HCT116 (cell line): Measurements from ENCODE around the gene ATP1B3. TPM values are rescaled to one million over a fixed set of nuclear protein-coding genes. Genes with fewer than 3 reads are reported as not detected.

Experiments
- ATAC-seq: fragments of 200-7000 bp; cut with Tn5 transposase; 2 replicates; pipeline ENCODE4 v1.9.1; 2020; ENCODE audit warnings: mild to moderate bottlenecking, moderate library complexity
- BruUV-seq: library from RNA; stranded (reverse); fragments of 400-500 nt; replicated peaks from 2 replicates; lab custom pipeline; 2021; lab: Mats Ljungman, UMichigan
- CTCF ChIA-PET: fragments of 300-600 bp; sonication (Branson Sonifier 250); formaldehyde crosslinking; loops from one replicate; lab custom pipeline; 2021; ENCODE audit warnings: antibody characterized with exemption; lab: Charles Lee
- POLR2A ChIA-PET: fragments of 300-600, 350-600 bp; sonication (Branson Sonifier 250); formaldehyde crosslinking; loops from one replicate; lab custom pipeline; 2021; ENCODE audit warnings: antibody characterized with exemption; lab: Charles Lee
- RAD21 ChIA-PET, 2 experiments: fragments of 300-600 bp; sonication (Branson Sonifier 250); formaldehyde crosslinking; loops; one replicate each; lab custom pipeline; 2023; ENCODE audit warnings: low total read pairs in 2 of 2; ENCODE audit not compliant: uncharacterized antibody in 2 of 2, unreplicated experiment in 2 of 2, low non-redundant PET in 1 of 2; lab: Charles Lee
- DNase-seq: peaks from one replicate; pipeline ENCODE4 v3.0.0-alpha.2; 2010; ENCODE audit warnings: low read depth, low spot score
- H2AFZ ChIP-seq: fragments of 200-600 bp; shearing (Covaris generic), sonication (generic); 2 replicates; pipeline ENCODE4 v1.6.1; 2017; ENCODE audit warnings: low read depth, mixed run types, mixed read lengths, antibody characterized with exemption, low read length; ENCODE audit not compliant: poor library complexity, severe bottlenecking
- H3K27ac ChIP-seq: 2 replicates; pipeline ENCODE4 v1.5.1; 2012; ENCODE audit warnings: low read depth, low read length
- H3K27me3 ChIP-seq: fragments of 200-600 bp; sonication (generic); 2 replicates; pipeline ENCODE4 v1.6.1; 2016; ENCODE audit warnings: mixed run types, low read length, mixed read lengths; ENCODE audit not compliant: insufficient read depth
- H3K36me3 ChIP-seq, 2 experiments: fragments of 200-500 bp in 1 of 2; fragments of 200-600 bp in 1 of 2; sonication (Bioruptor generic) in 1 of 2; sonication (generic) in 1 of 2; 2 replicates each; pipeline versions ENCODE4 v1.5.1 to v1.6.1; 2014 to 2016; ENCODE audit warnings: low read length in 2 of 2, inconsistent platforms in 1 of 2, mixed read lengths in 1 of 2, mixed run types in 1 of 2; ENCODE audit not compliant: insufficient read depth in 2 of 2, control insufficient read depth in 1 of 2
- H3K4me1 ChIP-seq, 2 experiments: fragments of 200-600 bp in 1 of 2; sonication (generic) in 1 of 2; 2 replicates each; pipeline versions ENCODE4 v1.5.1 to v1.6.1; 2012 to 2017; ENCODE audit warnings: low read length in 2 of 2, inconsistent platforms in 1 of 2, mild to moderate bottlenecking in 1 of 2, mixed read lengths in 1 of 2, mixed run types in 1 of 2, moderate library complexity in 1 of 2; ENCODE audit not compliant: insufficient read depth in 2 of 2, control insufficient read depth in 1 of 2
- H3K4me2 ChIP-seq: fragments of 200-600 bp; sonication (generic); 2 replicates; pipeline ENCODE4 v1.6.1; 2017; ENCODE audit warnings: mixed run types, low read length, mixed read lengths
- H3K4me3 ChIP-seq, 2 experiments: fragments of 200-600 bp in 1 of 2; sonication (generic) in 1 of 2; replicated peaks in 1 of 2; 2 replicates each; pipeline ENCODE4 v1.5.1; 2011 to 2016; ENCODE audit warnings: low read length in 2 of 2, control low read depth in 1 of 2, low read depth in 1 of 2, mild to moderate bottlenecking in 1 of 2, mixed read lengths in 1 of 2, mixed run types in 1 of 2
- H3K79me2 ChIP-seq: fragments of 200-600 bp; sonication (generic); 2 replicates; pipeline ENCODE4 v1.6.1; 2017; ENCODE audit warnings: mild to moderate bottlenecking, mixed run types, low read length, moderate library complexity, mixed read lengths; ENCODE audit not compliant: insufficient read depth
- H3K9ac ChIP-seq: fragments of 200-600 bp; sonication (generic); 2 replicates; pipeline ENCODE4 v1.6.1; 2016; ENCODE audit warnings: low read length, mixed read lengths
- H3K9me2 ChIP-seq: fragments of 200-600 bp; sonication (generic), shearing (Covaris generic); 2 replicates; pipeline ENCODE4 v1.6.1; 2017; ENCODE audit warnings: mixed run types, mild to moderate bottlenecking, moderate library complexity; ENCODE audit not compliant: insufficient read depth
- H3K9me3 ChIP-seq, 2 experiments: fragments of 200-500 bp in 1 of 2; fragments of 200-600 bp in 1 of 2; sonication (Bioruptor generic) in 1 of 2; sonication (generic) in 1 of 2; 2 replicates each; pipeline ENCODE4 v1.6.1; 2014 to 2017; ENCODE audit warnings: low read length in 2 of 2, mixed read lengths in 2 of 2, inconsistent platforms in 1 of 2, low read depth in 1 of 2, mild to moderate bottlenecking in 1 of 2, mixed run types in 1 of 2, moderate library complexity in 1 of 2; ENCODE audit not compliant: control insufficient read depth in 1 of 2, insufficient read depth in 1 of 2
- H4K20me1 ChIP-seq: fragments of 200-600 bp; sonication (generic), shearing (Covaris generic); 2 replicates; pipeline ENCODE4 v1.6.1; 2017; ENCODE audit warnings: mixed run types, mild to moderate bottlenecking, moderate library complexity; ENCODE audit not compliant: insufficient read depth
- ATF3 ChIP-seq: IDR thresholded peaks from 2 replicates; pipeline ENCODE4 v1.6.1; 2012
- CBX3 ChIP-seq: IDR thresholded peaks from 2 replicates; pipeline ENCODE4 v1.6.1; 2012; ENCODE audit warnings: low read depth
- CEBPB ChIP-seq: IDR thresholded peaks from 2 replicates; pipeline ENCODE4 v1.6.1; 2012; ENCODE audit warnings: low read depth
- CTCF ChIP-seq, 3 experiments: fragments of 200-600 bp in 1 of 3; sonication (generic) in 1 of 3; IDR thresholded peaks in 2 of 3; conservative IDR thresholded peaks in 1 of 3; 2 replicates each; pipeline ENCODE4 v1.5.1; 2012 to 2017; ENCODE audit warnings: low read depth in 2 of 3, low read length in 2 of 3, antibody characterized with exemption in 1 of 3, borderline replicate concordance in 1 of 3, control low read depth in 1 of 3, mild to moderate bottlenecking in 1 of 3, mixed read lengths in 1 of 3, mixed run types in 1 of 3, moderate library complexity in 1 of 3; ENCODE audit not compliant: insufficient read depth in 1 of 3
- EGR1 ChIP-seq: IDR thresholded peaks from 2 replicates; pipeline ENCODE4 v1.6.1; 2012; ENCODE audit warnings: low read depth
- ELF1 ChIP-seq: IDR thresholded peaks from 2 replicates; pipeline ENCODE4 v1.6.1; 2012; ENCODE audit warnings: low read depth, borderline replicate concordance
- JUND ChIP-seq: IDR thresholded peaks from 2 replicates; pipeline ENCODE4 v1.6.1; 2012
- MAX ChIP-seq: IDR thresholded peaks from 2 replicates; pipeline ENCODE4 v1.6.1; 2012
- POLR2A ChIP-seq: IDR thresholded peaks from 2 replicates; pipeline ENCODE4 v1.7.0; 2011; ENCODE audit warnings: borderline replicate concordance; ENCODE audit not compliant: insufficient read depth, insufficient read length; ENCODE audit errors: extremely low read depth
- POLR2AphosphoS5 ChIP-seq: IDR thresholded peaks from 2 replicates; pipeline ENCODE4 v1.6.1; 2011; ENCODE audit warnings: mild to moderate bottlenecking, low read depth, low read length, moderate library complexity
- RAD21 ChIP-seq: IDR thresholded peaks from 2 replicates; pipeline ENCODE4 v1.6.1; 2012; ENCODE audit warnings: low read depth, mild to moderate bottlenecking
- REST ChIP-seq: IDR thresholded peaks from 2 replicates; pipeline ENCODE4 v1.6.1; 2012; ENCODE audit warnings: low read depth
- SIN3A ChIP-seq: IDR thresholded peaks from 2 replicates; pipeline ENCODE4 v1.6.1; 2012; ENCODE audit warnings: low read depth
- SP1 ChIP-seq: IDR thresholded peaks from 2 replicates; pipeline ENCODE4 v1.6.1; 2012; ENCODE audit warnings: low read depth
- SRF ChIP-seq: IDR thresholded peaks from 2 replicates; pipeline ENCODE4 v1.6.1; 2012; ENCODE audit warnings: low read depth
- TCF7L2 ChIP-seq: IDR thresholded peaks from 2 replicates; pipeline ENCODE4 v1.7.0; 2011; ENCODE audit warnings: borderline replicate concordance, inconsistent platforms; ENCODE audit not compliant: insufficient read depth, insufficient read length; ENCODE audit errors: extremely low read depth
- ZBTB33 ChIP-seq: IDR thresholded peaks from 2 replicates; pipeline ENCODE4 v1.6.1; 2011; ENCODE audit warnings: mild to moderate bottlenecking, low read length, moderate library complexity; ENCODE audit not compliant: insufficient replicate concordance; ENCODE audit errors: extremely low read depth
- ZNF274 ChIP-seq: fragments of 200-500 bp; sonication (Bioruptor generic); IDR thresholded peaks from 2 replicates; pipeline ENCODE4 v1.6.1; 2014; ENCODE audit warnings: mild to moderate bottlenecking, low read depth, low read length, inconsistent platforms
- intact Hi-C: fragments of 100-400 bp; cut with micrococcal nuclease; formaldehyde crosslinking; loops from 2 replicates; pipeline ENCODE4 v1.10.0; 2022
- total RNA-seq: library from RNA; stranded (reverse); gene quantifications from one replicate; pipeline ENCODE4 v1.2.1, GENCODE V29; 2021; ENCODE audit not compliant: unreplicated experiment

Gene ATP1B3
- total RNA-seq, 1 experiment from 2014 or later: 147 TPM

GRCh38 chr3:141939759-141940158, 63.3 kb downstream of the ATP1B3 start (continued):
- TF ChIP-seq CTCF (IDR thresholded peaks at IDR 0.05 in 2 of 3, conservative IDR thresholded peaks at IDR 0.05 in 1 of 3; ENCODE audit: borderline replicate concordance in 1 of 3, insufficient read depth in 1 of 3, low read depth in 2 of 3, low read length in 2 of 3) (no peak), SIN3A (no peak), ELF1 (no peak), SRF (no peak), CBX3 (no peak)

- peak; percentile 82 for ATAC-seq
- H3K9ac ChIP-seq: peak overlapping the region; percentile 53
- TF ChIP-seq CEBPB: peak; percentile 85
- no peak for TF ChIP-seq ZBTB33
- TF ChIP-seq MAX: peak; percentile 86
- TF ChIP-seq ZNF274: no peak
- TF ChIP-seq TCF7L2: peak; percentile 84
- peak; percentile 80 for TF ChIP-seq POLR2AphosphoS5
- peak; percentile 29; the same call in 1 of the 2 replicates for TF ChIP-seq RAD21
- TF ChIP-seq REST: no peak
- TF ChIP-seq SRF: peak; percentile 79
- TF ChIP-seq CBX3: peak; percentile 93
- TF ChIP-seq JUND: peak; percentile 96
- TF ChIP-seq POLR2A: no peak
- TF ChIP-seq SIN3A: peak; percentile 91
- no peak; the same call in 1 of the 2 replicates for TF ChIP-seq ATF3
- TF ChIP-seq EGR1: peak; percentile 77
- peak; percentile 95 for TF ChIP-seq SP1
These were observed 63.8 kb downstream of the ATP1B3 start for GRCh38 chr3:141940194-141940776.

More at GRCh38 chr3:141940194-141940776, 63.8 kb downstream of the ATP1B3 start:
- intact Hi-C loops: no loop called here
- Histone ChIP-seq H3K4me3 (peak overlapping the region; percentile 42 to 54), H3K27me3 (no peaks in the 10 kb centered on the region), H2AFZ (no peak overlapping the region), H4K20me1 (no peaks in the 10 kb centered on the region), H3K4me2 (peak overlapping the region; percentile 77), H3K4me1 (peaks cover 44 to 55% of the 10 kb centered on the region in 2 experiments), H3K9me2 (no peaks in the 10 kb centered on the region), H3K36me3 (no peaks in the 10 kb centered on the region), H3K9me3 (no peaks in the 10 kb centered on the region), H3K79me2 (no peaks in the 10 kb centered on the region), H3K27ac (peak overlapping the region; percentile 88)
- RAD21 ChIA-PET: no interaction called here
- BruUV-seq: no TSS peak
- CTCF ChIA-PET: no interaction called here
- peak; percentile 95 for DNase-seq
- POLR2A ChIA-PET: interaction anchor here (0.7 to 1.4 kb wide), 5 partner anchors 12 to 201 kb away, joined by 3 to 5 read pairs (median 4); no protein-coding TSS in a partner anchor
